Small intestine (tissue), 7 donors: ENCODE data around the gene DIS3L2. TPM values are rescaled to one million over a fixed set of nuclear protein-coding genes. Genes with fewer than 3 reads are reported as not detected.

ENCODE experiments used
- DNase-seq, 2 donors: peaks; one replicate each; pipeline versions ENCODE4 v3.0.0 to v3.0.0-alpha.2; 2013
- FAIRE-seq: peaks from 2 replicates; lab custom pipeline; 2012; peaks lifted over from hg19 to GRCh38; lab: Jason Lieb, UNC
- H3K27ac ChIP-seq, 3 donors: one replicate each; pipeline ENCODE4 v1.5.1; 2013; ENCODE audit warnings: low read length in 2 of 3, mild to moderate bottlenecking in 2 of 3, control low read depth in 1 of 3, inconsistent platforms in 1 of 3, low read depth in 1 of 3, moderate library complexity in 1 of 3
- H3K27me3 ChIP-seq, 3 donors: one replicate each; pipeline ENCODE4 v1.6.1; 2013; ENCODE audit warnings: low read length in 3 of 3, inconsistent platforms in 1 of 3; ENCODE audit not compliant: control insufficient read depth in 3 of 3, insufficient read depth in 3 of 3
- H3K36me3 ChIP-seq, 3 donors: one replicate each; pipeline ENCODE4 v1.6.1; 2013; ENCODE audit warnings: low read length in 3 of 3, inconsistent platforms in 1 of 3, low read depth in 1 of 3, mild to moderate bottlenecking in 1 of 3, moderate library complexity in 1 of 3; ENCODE audit not compliant: control insufficient read depth in 3 of 3, insufficient read depth in 2 of 3
- H3K4me1 ChIP-seq, 3 donors: one replicate each; pipeline ENCODE4 v1.6.1; 2013; ENCODE audit warnings: low read length in 2 of 3, inconsistent platforms in 1 of 3, low read depth in 1 of 3, mild to moderate bottlenecking in 1 of 3, moderate library complexity in 1 of 3; ENCODE audit not compliant: control insufficient read depth in 3 of 3, insufficient read depth in 2 of 3
- H3K4me3 ChIP-seq, 3 donors: one replicate each; pipeline ENCODE4 v1.5.1; 2013; ENCODE audit warnings: low read length in 3 of 3, control low read depth in 1 of 3, inconsistent platforms in 1 of 3, low read depth in 1 of 3, mild to moderate bottlenecking in 1 of 3, moderate library complexity in 1 of 3
- H3K9me3 ChIP-seq, 2 donors: one replicate each; pipeline ENCODE4 v1.6.1; 2013; ENCODE audit warnings: low read depth in 1 of 2, low read length in 1 of 2; ENCODE audit not compliant: control insufficient read depth in 2 of 2, insufficient read depth in 1 of 2
- WGBS, 3 donors: extraction: QIAGEN DNeasy Blood & Tissue Kit; methylation state at CpG; one replicate each; pipeline ENCODE4 v1.1.7; 2013; 5-methylcytosine and 5-hydroxymethylcytosine counted together
- polyA plus RNA-seq, 4 donors: library from polyadenylated mRNA; stranded (reverse) in 3 of 4; unstranded in 1 of 4; fragments of 200-250 nt in 3 of 4; fragments of 120-200 nt in 1 of 4; gene quantifications; one replicate each; pipeline versions ENCODE4 v1.2.1 to v1.2.3, GENCODE V29; 2013
- donor health status: healthy with polysubstance abuse.
- donor health status: control.
- donor health status: control.
- donor health status: Bipolar disorder and iron deficiency.
- donor health status: healthy.

The DIS3L2 gene
- polyA plus RNA-seq, 4 donors: 8.3 to 22.1 (median 11.8) TPM

- H3K27me3 ChIP-seq: no peaks in the 10 kb centered on the region
- H3K9me3 ChIP-seq: no peaks in the 10 kb centered on the region
- H3K36me3 ChIP-seq: no peaks in the 10 kb centered on the region
- H3K27ac ChIP-seq: no peak overlapping the region
- 92 to 97% (median 92%) methylated on average over 2 of the region's 2 CpGs for WGBS, 3 donors
- H3K4me3 ChIP-seq: no peak overlapping the region
- H3K4me1 ChIP-seq: peaks cover 0 to 3% (median 0%) of the 10 kb centered on the region in 3 donors
- FAIRE-seq: no peak
- DNase-seq: no peak
Measured at GRCh38 chr2:232000439-232000838, 38.9 kb downstream of the DIS3L2 start.

DNA sequence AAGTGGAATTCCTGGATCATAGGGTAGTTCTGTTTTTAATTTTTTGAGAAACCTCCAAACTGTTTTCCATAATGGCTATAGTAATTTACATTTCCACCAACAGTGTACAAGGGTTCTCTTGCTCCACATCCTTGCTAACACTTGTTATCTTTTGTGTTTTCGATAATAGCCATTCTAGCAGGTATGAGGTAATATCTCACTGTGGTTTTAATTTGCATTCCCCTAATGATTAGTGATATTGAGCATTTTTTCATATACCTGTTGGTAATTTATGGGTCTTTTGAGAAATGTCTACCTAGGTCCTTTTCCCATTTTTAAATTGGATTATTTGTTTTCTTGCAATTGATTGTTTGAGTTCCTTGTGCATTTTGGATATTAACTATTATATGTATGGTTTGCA lies 39.6 kb downstream of the DIS3L2 start:
- Histone ChIP-seq H3K27me3 (no peaks in the 10 kb centered on the region), H3K36me3 (no peaks in the 10 kb centered on the region), H3K27ac (no peak overlapping the region), H3K9me3 (no peaks in the 10 kb centered on the region), H3K4me3 (no peak overlapping the region), H3K4me1 (peaks cover 0 to under 1% (median 0%) of the 10 kb centered on the region in 3 donors)
- FAIRE-seq (no peak), DNase-seq (no peak)
- WGBS, 3 donors: 88 to 97% (median 93%) methylated on average over 1 of the region's 1 CpG

DNA sequence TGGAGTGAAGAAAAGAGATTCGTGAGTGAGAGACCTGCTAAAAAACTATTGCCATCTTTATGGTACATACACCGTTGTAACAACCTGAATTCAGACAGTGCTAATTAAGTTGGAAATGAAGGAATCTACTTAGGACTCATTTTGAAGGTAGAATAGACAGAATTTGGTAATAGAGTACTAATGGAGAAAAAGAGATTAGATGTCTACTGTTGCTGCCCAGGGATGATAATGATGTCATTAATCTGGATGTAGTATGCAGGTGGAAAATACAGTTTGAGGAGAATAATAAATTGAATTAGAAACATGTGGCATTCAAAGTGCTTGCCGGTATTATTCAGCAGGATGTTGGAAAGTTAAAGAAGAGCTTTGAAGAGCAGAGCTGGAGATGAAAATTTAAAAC lies 44.7 kb downstream of the DIS3L2 start:
- Histone ChIP-seq H3K27ac (no peak overlapping the region), H3K4me1 (no peaks in the 10 kb centered on the region), H3K4me3 (no peak overlapping the region), H3K9me3 (peaks cover 0 to 2% of the 10 kb centered on the region in 2 donors), H3K27me3 (no peaks in the 10 kb centered on the region), H3K36me3 (no peaks in the 10 kb centered on the region)
- no peak for FAIRE-seq
- DNase-seq: no peak
- 96 to 98% (median 97%) methylated on average over 3 of the region's 3 CpGs for WGBS, 3 donors

DNA sequence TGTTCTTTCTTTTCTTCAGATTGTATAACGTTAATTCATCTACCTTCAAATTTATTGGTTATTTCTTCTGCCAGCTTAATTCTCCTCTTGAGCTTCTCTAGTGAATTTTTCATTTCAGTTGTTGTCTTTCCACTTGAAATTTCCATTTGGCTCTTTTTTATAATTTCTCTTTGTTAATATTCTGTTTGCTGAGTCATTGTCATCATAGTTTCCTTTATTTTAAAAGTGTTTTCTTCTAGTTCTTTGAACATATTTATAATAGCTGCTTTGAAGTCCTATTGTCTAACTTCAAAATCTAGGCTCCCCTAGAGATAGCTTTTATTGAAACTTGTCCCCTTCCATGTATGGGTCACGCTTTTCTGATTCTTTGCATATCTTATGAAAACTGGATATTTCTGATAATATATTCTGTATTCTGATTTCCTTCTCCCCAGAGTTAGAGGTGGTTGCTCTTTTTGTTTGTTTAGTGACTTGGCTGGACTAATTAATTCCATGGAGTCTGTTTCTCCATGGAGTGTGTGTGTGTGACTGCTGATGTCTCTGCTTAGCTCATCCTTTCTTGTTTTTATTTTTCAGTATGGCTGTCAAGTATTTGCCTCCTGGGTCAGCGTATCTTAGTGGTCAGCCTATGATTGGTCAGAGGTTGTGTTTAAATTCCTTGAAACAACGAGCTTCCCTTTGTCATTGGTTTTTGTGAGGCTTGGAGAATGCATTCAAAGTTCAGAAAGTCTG lies 47.6 kb downstream of the DIS3L2 start:
- Histone ChIP-seq H3K4me3 (no peak overlapping the region), H3K36me3 (no peaks in the 10 kb centered on the region), H3K27ac (no peak overlapping the region), H3K4me1 (no peaks in the 10 kb centered on the region), H3K27me3 (no peaks in the 10 kb centered on the region), H3K9me3 (peaks cover 0 to 2% of the 10 kb centered on the region in 2 donors)
- FAIRE-seq: no peak
- no peak for DNase-seq
- 88 to 90% (median 89%) methylated on average over 4 of the region's 4 CpGs for WGBS, 3 donors

- H3K4me1 ChIP-seq: no peaks in the 10 kb centered on the region
- H3K9me3 ChIP-seq: peaks cover 0 to 2% of the 10 kb centered on the region in 2 donors
- WGBS, 3 donors: 72 to 86% (median 84%) methylated on average over 4 of the region's 4 CpGs
- FAIRE-seq (no peak), DNase-seq (no peak)
- no peaks in the 10 kb centered on the region for H3K27me3 ChIP-seq
- no peak overlapping the region for H3K27ac ChIP-seq
- peaks cover 0 to 3% (median 0%) of the 10 kb centered on the region in 3 donors for H3K36me3 ChIP-seq
- H3K4me3 ChIP-seq: no peak overlapping the region
Measured at GRCh38 chr2:232009639-232010274, 48.2 kb downstream of the DIS3L2 start.

DNA sequence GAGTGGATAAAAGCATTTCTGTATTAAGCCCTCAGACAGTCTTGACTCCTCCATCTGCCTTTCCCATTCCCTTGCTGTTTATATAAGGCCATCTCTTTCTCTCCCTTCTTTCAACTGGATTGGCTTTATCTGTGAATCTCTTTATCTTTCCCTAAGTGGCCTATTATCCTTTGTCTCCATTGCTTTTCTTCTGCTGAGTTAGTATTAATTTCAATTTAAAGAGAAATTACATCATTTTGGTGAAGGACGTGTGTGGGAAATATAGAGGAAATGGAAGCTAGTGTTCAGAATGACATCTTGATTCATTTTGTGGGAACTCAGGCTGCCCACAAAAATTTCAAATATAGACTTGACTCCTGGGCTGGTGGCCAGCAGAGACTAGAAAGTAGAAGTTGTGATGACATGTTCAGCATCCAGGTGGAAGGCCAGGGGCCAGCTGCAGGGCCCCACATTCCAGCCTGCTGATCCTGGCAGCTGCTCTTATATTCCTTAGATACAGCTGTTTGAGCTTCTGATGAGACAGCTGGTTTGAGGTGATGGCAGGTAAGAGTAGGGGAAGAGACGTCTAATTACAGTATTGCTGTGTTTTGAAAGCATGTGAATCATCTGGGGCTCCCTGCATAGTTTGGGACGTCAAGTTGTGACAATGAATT lies 52.3 kb downstream of the DIS3L2 start:
- WGBS, 3 donors: 65 to 87% (median 73%) methylated on average over 3 of the region's 3 CpGs
- H3K4me3 ChIP-seq: no peak overlapping the region
- H3K4me1 ChIP-seq: no peaks in the 10 kb centered on the region
- H3K9me3 ChIP-seq: no peaks in the 10 kb centered on the region
- peaks cover 2 to 7% (median 5%) of the 10 kb centered on the region in 3 donors for H3K36me3 ChIP-seq
- no peak overlapping the region for H3K27ac ChIP-seq
- FAIRE-seq (no peak), DNase-seq (no peak)
- no peaks in the 10 kb centered on the region for H3K27me3 ChIP-seq

DNA sequence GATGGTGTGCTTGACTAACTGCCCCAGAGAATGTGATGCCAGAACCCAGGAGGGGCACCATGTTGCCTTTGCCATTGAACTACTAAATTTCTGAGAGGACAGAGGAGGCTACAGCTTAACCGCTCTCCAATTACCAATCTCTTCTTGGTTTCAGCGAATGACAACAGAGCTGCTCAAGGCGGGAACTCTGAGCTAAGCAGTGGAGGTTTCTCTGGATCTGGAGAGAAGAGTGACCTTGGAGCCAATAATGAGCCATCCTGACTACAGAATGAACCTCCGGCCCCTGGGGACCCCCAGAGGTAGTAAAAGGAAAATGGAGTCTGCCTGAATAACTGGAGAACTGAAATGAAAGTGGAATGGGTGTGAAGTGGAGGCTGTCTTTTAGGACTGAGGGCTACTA lies 53.2 kb downstream of the DIS3L2 start:
- Histone ChIP-seq H3K4me1 (no peaks in the 10 kb centered on the region), H3K27me3 (no peaks in the 10 kb centered on the region), H3K27ac (no peak overlapping the region), H3K4me3 (no peak overlapping the region), H3K36me3 (peaks cover 2 to 10% (median 5%) of the 10 kb centered on the region in 3 donors), H3K9me3 (no peaks in the 10 kb centered on the region)
- no peak for FAIRE-seq
- WGBS, 3 donors: 95 to 98% (median 97%) methylated on average over 4 of the region's 4 CpGs
- DNase-seq: no peak

DNA sequence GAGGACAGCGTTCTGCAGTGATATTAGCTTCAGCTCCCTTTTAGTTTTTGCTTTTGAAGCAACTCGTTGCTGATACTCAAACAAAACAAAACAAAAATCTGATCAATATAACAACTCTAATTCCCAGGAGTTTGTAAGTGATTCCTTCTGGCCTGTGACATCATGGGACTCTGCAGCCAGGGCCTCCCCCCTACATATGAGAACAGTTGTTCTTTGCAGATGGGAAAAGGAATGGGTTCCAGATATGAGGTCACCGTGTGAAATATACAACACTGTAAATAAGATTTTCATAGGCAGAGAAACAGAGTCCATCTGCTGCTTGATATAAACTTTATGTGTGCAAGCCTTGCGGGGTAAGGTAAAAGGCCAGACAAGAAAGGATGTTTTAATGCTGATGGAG lies 56.7 kb downstream of the DIS3L2 start:
- H3K27ac ChIP-seq: no peak overlapping the region
- FAIRE-seq (no peak), DNase-seq (peak in 1 of 2 donors; percentile 12)
- no peaks in the 10 kb centered on the region for H3K9me3 ChIP-seq
- 77 to 94% (median 86%) methylated on average over 4 of the region's 4 CpGs for WGBS, 3 donors
- H3K36me3 ChIP-seq: peaks cover 4 to 13% (median 5%) of the 10 kb centered on the region in 3 donors
- no peaks in the 10 kb centered on the region for H3K4me1 ChIP-seq
- no peaks in the 10 kb centered on the region for H3K27me3 ChIP-seq
- H3K4me3 ChIP-seq: no peak overlapping the region
